ENCODE results near the gene INCENP. TPM values are rescaled to one million over a fixed set of nuclear protein-coding genes. Genes with fewer than 3 reads are reported as not detected.

The INCENP gene
- total RNA-seq, 2 donors from 2014 or later = 8.8 to 13.0 TPM

GRCh38 chr11:62142921-62143320, 19.1 kb downstream of the INCENP start:
- Histone ChIP-seq H3K27me3 (replicated peaks; ENCODE audit: insufficient read depth) (no peaks in the 10 kb centered on the region), H3K36me3 (peaks cover 55% of the 10 kb centered on the region), H3K9me3 (no peaks in the 10 kb centered on the region), H3K4me1 (ENCODE audit: control insufficient read depth in 1 of 2, low read depth in 2 of 2) (no peaks in the 10 kb centered on the region), H3K27ac (no peak overlapping the region), H3K4me3 (no peak overlapping the region)
- DNase-seq (ENCODE audit: low spot score) (no peak), ATAC-seq (ENCODE audit: insufficient number of reproducible peaks, low FRiP score, low read depth) (no peak)
- no peak for TF ChIP-seq CTCF (IDR thresholded peaks at IDR 0.05)

GRCh38 chr11:62143727-62144126, 19.9 kb downstream of the INCENP start:
- TF ChIP-seq CTCF (IDR thresholded peaks at IDR 0.05) = no peak
- Histone ChIP-seq H3K9me3 (no peaks in the 10 kb centered on the region), H3K4me1 (ENCODE audit: control insufficient read depth in 1 of 2, low read depth in 2 of 2) (no peaks in the 10 kb centered on the region), H3K36me3 (peaks cover 53% of the 10 kb centered on the region), H3K27me3 (replicated peaks; ENCODE audit: insufficient read depth) (no peaks in the 10 kb centered on the region), H3K4me3 (no peak overlapping the region), H3K27ac (no peak overlapping the region)
- DNase-seq (ENCODE audit: low spot score) (no peak), ATAC-seq (ENCODE audit: insufficient number of reproducible peaks, low FRiP score, low read depth) (no peak)

GRCh38 chr11:62144641-62145255, 20.9 kb downstream of the INCENP start:
- peaks cover 52% of the 10 kb centered on the region for H3K36me3 ChIP-seq
- H3K4me3 ChIP-seq = no peak overlapping the region

GRCh38 chr11:62145261-62145871, 21.6 kb downstream of the INCENP start:
- Histone ChIP-seq H3K4me1 (ENCODE audit: control insufficient read depth in 1 of 2, low read depth in 2 of 2) (no peaks in the 10 kb centered on the region), H3K27me3 (replicated peaks; ENCODE audit: insufficient read depth) (no peaks in the 10 kb centered on the region), H3K4me3 (no peak overlapping the region), H3K9me3 (no peaks in the 10 kb centered on the region), H3K36me3 (peaks cover 52% of the 10 kb centered on the region), H3K27ac (no peak overlapping the region)
- DNase-seq (ENCODE audit: low spot score) = no peak
- ATAC-seq (ENCODE audit: insufficient number of reproducible peaks, low FRiP score, low read depth) = no peak
- TF ChIP-seq CTCF (IDR thresholded peaks at IDR 0.05) = no peak

More at GRCh38 chr11:62144641-62145255, 20.9 kb downstream of the INCENP start:
- no peaks in the 10 kb centered on the region for H3K9me3 ChIP-seq
- DNase-seq (ENCODE audit: low spot score) (no peak), ATAC-seq (ENCODE audit: insufficient number of reproducible peaks, low FRiP score, low read depth) (no peak)
- H3K27ac ChIP-seq = no peak overlapping the region
- no peaks in the 10 kb centered on the region for H3K27me3 ChIP-seq (replicated peaks; ENCODE audit: insufficient read depth)
- H3K4me1 ChIP-seq (ENCODE audit: control insufficient read depth in 1 of 2, low read depth in 2 of 2) = no peaks in the 10 kb centered on the region
- TF ChIP-seq CTCF (IDR thresholded peaks at IDR 0.05) = no peak

- no peak for ATAC-seq (ENCODE audit: insufficient number of reproducible peaks, low FRiP score, low read depth)
- no peak for DNase-seq (ENCODE audit: low spot score)
- H3K36me3 ChIP-seq = peaks cover 50% of the 10 kb centered on the region
These were observed 22.8 kb downstream of the INCENP start for GRCh38 chr11:62146476-62147200.

More at GRCh38 chr11:62146476-62147200, 22.8 kb downstream of the INCENP start:
- no peak for TF ChIP-seq CTCF (IDR thresholded peaks at IDR 0.05)
- no peaks in the 10 kb centered on the region for H3K9me3 ChIP-seq
- H3K27ac ChIP-seq = no peak overlapping the region
- no peaks in the 10 kb centered on the region for H3K27me3 ChIP-seq (replicated peaks; ENCODE audit: insufficient read depth)
- no peaks in the 10 kb centered on the region for H3K4me1 ChIP-seq (ENCODE audit: control insufficient read depth in 1 of 2, low read depth in 2 of 2)
- no peak overlapping the region for H3K4me3 ChIP-seq

Measured in thoracic aorta (tissue), 2 donors.